ENCODE data around the gene EYS.
A peak's percentile ranks its signal among the peaks of the same experiment; 100 is the strongest.
"Not testable (repeated sequence)": the region's sequence is repeated elsewhere in the genome, so short reads cannot be mapped to it uniquely, and the experiment has no call there.

The EYS gene

GRCh38 chr6:64527899-64528298, 1179.1 kb downstream of the EYS start:
- no peak overlapping the region for H3K27ac ChIP-seq
- no peak for DNase-seq (ENCODE audit: low read depth, low spot score)

- no peak overlapping the region for H3K27ac ChIP-seq
- no peak for DNase-seq (ENCODE audit: low read depth, low spot score)
Observed at GRCh38 chr6:64522859-64523258, 1184.2 kb downstream of the EYS start.

GRCh38 chr6:64520050-64520449, 1187.0 kb downstream of the EYS start:
- H3K27ac ChIP-seq = peak overlapping the region; percentile 19
- peak; percentile 61 for DNase-seq (ENCODE audit: low read depth, low spot score)

- DNase-seq (ENCODE audit: low read depth, low spot score) = no peak
- no peak overlapping the region for H3K27ac ChIP-seq
Observed at GRCh38 chr6:64516393-64516792, 1190.6 kb downstream of the EYS start.

GRCh38 chr6:64507661-64508060, 1199.4 kb downstream of the EYS start:
- H3K27ac ChIP-seq = no peak overlapping the region
- no peak for DNase-seq (ENCODE audit: low read depth, low spot score)

- DNase-seq (ENCODE audit: low read depth, low spot score) = no peak
- H3K27ac ChIP-seq = no peak overlapping the region
Observed at GRCh38 chr6:64505312-64505711, 1201.7 kb downstream of the EYS start.

GRCh38 chr6:64504503-64504902, 1202.5 kb downstream of the EYS start:
- no peak for DNase-seq (ENCODE audit: low read depth, low spot score)
- no peak overlapping the region for H3K27ac ChIP-seq

- H3K27ac ChIP-seq = no peak overlapping the region
- no peak for DNase-seq (ENCODE audit: low read depth, low spot score)
Observed at GRCh38 chr6:64502801-64503200, 1204.2 kb downstream of the EYS start.

GRCh38 chr6:64497634-64498033, 1209.4 kb downstream of the EYS start:
- DNase-seq (ENCODE audit: low read depth, low spot score) = no peak
- H3K27ac ChIP-seq = no peak overlapping the region

- no peak for DNase-seq (ENCODE audit: low read depth, low spot score)
- H3K27ac ChIP-seq = no peak overlapping the region
Observed at GRCh38 chr6:64489763-64490162, 1217.3 kb downstream of the EYS start.

GRCh38 chr6:64486578-64487351, 1220.3 kb downstream of the EYS start:
- no peak overlapping the region for H3K27ac ChIP-seq
- no peak for DNase-seq (ENCODE audit: low read depth, low spot score)

GRCh38 chr6:64483956-64484499, 1223.0 kb downstream of the EYS start:
- no peak overlapping the region for H3K27ac ChIP-seq
- DNase-seq (ENCODE audit: low read depth, low spot score) = no peak

- H3K27ac ChIP-seq = no peak overlapping the region
- DNase-seq (ENCODE audit: low read depth, low spot score) = no peak
Observed at GRCh38 chr6:64482631-64483030, 1224.4 kb downstream of the EYS start.

GRCh38 chr6:64479134-64479533, 1227.9 kb downstream of the EYS start:
- H3K27ac ChIP-seq = no peak overlapping the region
- no peak for DNase-seq (ENCODE audit: low read depth, low spot score)

GRCh38 chr6:64477391-64477790, 1229.6 kb downstream of the EYS start:
- no peak overlapping the region for H3K27ac ChIP-seq
- DNase-seq (ENCODE audit: low read depth, low spot score) = no peak

- no peak overlapping the region for H3K27ac ChIP-seq
- DNase-seq (ENCODE audit: low read depth, low spot score) = no peak
Observed at GRCh38 chr6:64476935-64477334, 1230.1 kb downstream of the EYS start.

GRCh38 chr6:64469405-64469804, 1237.6 kb downstream of the EYS start:
- DNase-seq (ENCODE audit: low read depth, low spot score); H3K27ac ChIP-seq: not testable (repeated sequence)

GRCh38 chr6:64467656-64468055, 1239.4 kb downstream of the EYS start:
- no peak for DNase-seq (ENCODE audit: low read depth, low spot score)
- no peak overlapping the region for H3K27ac ChIP-seq

GRCh38 chr6:64459411-64459944, 1247.5 kb downstream of the EYS start:
- no peak for DNase-seq (ENCODE audit: low read depth, low spot score)
- H3K27ac ChIP-seq = no peak overlapping the region

- not testable (repeated sequence) for DNase-seq (ENCODE audit: low read depth, low spot score); H3K27ac ChIP-seq
Observed at GRCh38 chr6:64448101-64448500, 1258.9 kb downstream of the EYS start.

GRCh38 chr6:64445038-64445437, 1262.0 kb downstream of the EYS start:
- DNase-seq (ENCODE audit: low read depth, low spot score) = no peak
- H3K27ac ChIP-seq = no peak overlapping the region

- no peak for DNase-seq (ENCODE audit: low read depth, low spot score)
- H3K27ac ChIP-seq = no peak overlapping the region
Observed at GRCh38 chr6:64439274-64439673, 1267.8 kb downstream of the EYS start.

Measured in epithelial cell of prostate (primary cell).